Ovary (tissue), 1 donor: ENCODE measurements around the gene TNIK.

Source experiments
- EP300 ChIP-seq: sonication (generic); formaldehyde crosslinking; IDR thresholded peaks from one replicate; pipeline ENCODE4 v1.6.1; 2017; ENCODE audit warnings: antibody characterized with exemption
- POLR2A ChIP-seq: fragments of 450-650 bp; IDR thresholded peaks from one replicate; pipeline ENCODE4 v1.6.1; 2017; ENCODE audit warnings: antibody characterized with exemption, mild to moderate bottlenecking, moderate library complexity

GRCh38 chr3:171494457-171495109, 34.4 kb upstream of the TNIK start:
- TF ChIP-seq EP300 (no peak), POLR2A (no peak)
